GM19043 (cell line): ENCODE data around the gene CAMK1D.
"Not testable (repeated sequence)": the region's sequence is repeated elsewhere in the genome, so short reads cannot be mapped to it uniquely, and the experiment has no call there.

Experiments used
- ATAC-seq: cut with Tn5 transposase; IDR thresholded peaks from one replicate; pipeline ENCODE4 v1.9.1; 2021; ENCODE audit warnings: low read depth; ENCODE audit not compliant: unreplicated experiment

The CAMK1D gene

DNA sequence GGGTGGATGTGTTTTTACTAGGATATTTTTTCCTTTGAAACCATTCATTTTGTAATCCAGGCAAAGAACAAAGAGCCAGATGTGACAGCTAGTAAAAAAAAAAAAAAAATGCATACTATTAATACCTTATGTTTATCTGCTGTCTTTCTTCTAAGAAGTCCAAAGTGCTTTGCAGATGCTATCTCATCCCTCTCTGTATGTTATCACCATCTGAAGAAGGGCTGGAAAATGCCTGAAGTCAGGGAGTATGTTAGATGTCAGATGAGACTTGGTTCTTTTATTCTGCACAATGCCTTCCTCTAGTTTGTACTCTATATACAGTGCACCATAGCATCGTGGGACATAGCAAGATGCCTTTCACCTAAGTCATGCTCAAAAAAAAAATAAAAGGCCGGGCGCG is 10.4 kb upstream of the CAMK1D start:
- no peak for ATAC-seq

DNA sequence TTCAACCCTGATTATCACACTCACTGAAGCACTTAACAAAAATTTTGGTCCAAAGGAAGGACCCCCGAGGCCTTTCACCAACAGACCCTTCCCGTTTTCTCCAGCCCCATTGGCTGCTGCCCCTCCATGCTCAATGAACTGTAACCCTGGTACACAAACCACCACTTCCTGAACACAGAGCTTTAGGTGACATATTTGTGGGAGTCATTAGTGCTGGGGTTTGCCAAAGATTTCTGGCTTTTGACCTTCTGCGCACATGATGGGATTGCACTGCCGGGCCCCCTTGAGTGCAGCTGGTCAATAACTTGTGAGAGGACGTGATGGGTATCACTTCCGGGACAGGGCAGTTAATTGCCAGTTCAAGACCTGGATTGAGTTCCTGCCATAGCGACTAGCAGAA is 9.0 kb upstream of the CAMK1D start:
- ATAC-seq = no peak

DNA sequence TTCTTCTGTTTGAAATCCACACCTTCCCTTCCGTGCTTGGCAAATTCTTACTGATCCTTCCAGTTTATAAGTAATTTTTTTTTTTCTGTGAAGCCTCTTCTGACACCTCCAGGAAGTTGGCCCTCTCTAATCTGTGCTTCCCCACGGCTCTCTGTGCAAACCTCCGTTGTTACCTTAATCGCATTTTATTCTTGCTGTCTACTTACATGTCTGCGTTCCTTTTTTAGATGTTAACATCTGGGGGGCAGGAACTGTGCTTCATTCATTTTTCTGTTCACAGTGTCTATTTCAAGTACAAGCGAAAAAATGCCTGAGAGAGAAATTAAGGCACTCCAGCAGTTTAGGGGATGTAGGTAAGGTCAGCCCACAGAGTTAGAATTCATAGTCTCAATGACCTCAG is 8.4 kb upstream of the CAMK1D start:
- ATAC-seq = no peak

DNA sequence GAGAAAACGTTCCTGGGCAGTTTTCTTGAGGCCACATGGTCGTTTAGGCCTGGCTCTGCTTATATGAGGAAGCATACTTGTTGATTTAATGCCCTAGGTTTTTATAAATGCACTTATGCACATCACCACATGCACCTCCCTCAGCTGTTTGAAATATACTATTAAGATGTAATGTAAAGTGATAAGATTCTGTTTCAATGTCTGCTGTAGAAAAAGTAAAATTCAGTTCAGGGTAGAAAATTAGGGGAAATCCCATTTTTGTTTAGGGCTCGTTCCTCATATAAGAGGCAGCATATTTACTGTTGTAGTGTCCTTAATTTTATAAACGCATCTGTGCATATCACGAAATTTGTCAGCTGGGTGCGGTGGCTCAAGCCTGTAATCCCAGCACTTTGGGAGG is 7.8 kb upstream of the CAMK1D start:
- ATAC-seq = no peak

- no peak for ATAC-seq
Measured at GRCh38 chr10:12344375-12345110, 4.8 kb upstream of the CAMK1D start.

DNA sequence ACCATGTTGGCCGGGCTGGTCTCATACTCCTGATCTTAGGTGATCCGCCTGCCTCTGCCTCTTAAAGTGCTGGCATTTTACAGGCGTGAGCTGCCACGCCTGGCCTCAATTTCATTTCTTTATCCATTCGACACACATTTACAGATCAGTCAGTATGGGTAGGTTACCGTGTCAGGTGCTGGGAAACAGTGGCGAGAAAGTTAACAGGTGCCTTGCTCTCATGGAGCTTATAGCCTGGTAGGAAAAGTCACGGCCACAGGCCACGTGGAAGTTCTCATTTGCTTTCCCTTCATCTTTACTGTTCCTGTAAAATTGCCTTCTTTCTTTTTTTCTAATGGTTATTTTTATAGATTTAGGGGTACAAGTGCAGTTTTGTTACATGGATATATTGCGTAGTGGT is 2.6 kb upstream of the CAMK1D start:
- ATAC-seq = no peak

DNA sequence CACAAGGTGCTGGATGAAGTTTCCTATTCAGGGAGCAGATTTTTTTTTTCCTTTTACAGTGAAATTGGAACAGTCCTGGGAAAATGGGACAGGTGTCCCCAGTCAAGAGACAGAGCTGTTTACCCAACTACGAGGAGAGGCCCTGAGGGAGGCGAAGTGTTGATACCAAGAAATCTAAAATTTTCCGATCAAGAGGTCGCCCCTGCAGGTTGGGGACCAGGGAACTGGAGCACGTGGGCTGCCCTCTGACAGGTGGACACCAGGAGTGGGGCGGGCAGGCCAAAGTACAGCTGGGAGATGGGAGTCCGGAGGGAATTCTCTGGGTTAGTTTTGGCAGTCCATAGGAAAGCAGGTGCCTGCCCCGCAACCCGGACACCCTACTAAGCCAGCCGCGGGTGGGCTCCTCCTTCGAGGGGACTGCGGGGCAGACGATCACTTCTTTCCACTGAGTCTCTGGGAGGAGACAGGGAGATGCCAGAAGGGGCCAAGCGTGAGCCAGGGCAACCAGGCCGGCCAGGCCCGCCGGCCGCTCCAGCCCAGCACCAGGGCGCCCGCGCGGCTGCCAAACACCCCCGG is 965 bp upstream of the CAMK1D start:
- no peak for ATAC-seq

DNA sequence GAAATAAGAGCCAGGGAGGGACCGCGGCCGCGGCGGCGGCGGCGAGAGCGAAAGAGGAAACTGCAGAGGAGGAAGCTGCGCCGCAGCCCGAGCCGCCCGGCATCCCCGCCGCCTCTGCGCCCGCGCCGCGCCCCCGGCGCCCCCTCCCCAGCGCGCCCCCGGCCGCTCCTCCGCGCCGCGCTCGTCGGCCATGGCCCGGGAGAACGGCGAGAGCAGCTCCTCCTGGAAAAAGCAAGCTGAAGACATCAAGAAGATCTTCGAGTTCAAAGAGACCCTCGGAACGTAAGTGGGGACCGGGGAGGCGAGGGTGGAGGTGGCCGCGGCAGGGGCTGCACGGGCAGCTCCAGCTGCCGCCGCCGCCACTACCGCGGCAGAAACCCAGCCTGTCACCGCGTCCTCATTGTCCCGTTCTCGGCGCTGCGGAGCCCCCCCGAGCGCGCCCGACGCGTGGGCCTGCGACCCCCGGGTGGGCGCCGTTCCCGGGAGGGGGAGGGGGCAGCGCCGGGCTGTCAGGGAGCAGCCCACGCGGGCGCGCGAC is 351 bp downstream of the CAMK1D start:
- ATAC-seq = peak; percentile 37

DNA sequence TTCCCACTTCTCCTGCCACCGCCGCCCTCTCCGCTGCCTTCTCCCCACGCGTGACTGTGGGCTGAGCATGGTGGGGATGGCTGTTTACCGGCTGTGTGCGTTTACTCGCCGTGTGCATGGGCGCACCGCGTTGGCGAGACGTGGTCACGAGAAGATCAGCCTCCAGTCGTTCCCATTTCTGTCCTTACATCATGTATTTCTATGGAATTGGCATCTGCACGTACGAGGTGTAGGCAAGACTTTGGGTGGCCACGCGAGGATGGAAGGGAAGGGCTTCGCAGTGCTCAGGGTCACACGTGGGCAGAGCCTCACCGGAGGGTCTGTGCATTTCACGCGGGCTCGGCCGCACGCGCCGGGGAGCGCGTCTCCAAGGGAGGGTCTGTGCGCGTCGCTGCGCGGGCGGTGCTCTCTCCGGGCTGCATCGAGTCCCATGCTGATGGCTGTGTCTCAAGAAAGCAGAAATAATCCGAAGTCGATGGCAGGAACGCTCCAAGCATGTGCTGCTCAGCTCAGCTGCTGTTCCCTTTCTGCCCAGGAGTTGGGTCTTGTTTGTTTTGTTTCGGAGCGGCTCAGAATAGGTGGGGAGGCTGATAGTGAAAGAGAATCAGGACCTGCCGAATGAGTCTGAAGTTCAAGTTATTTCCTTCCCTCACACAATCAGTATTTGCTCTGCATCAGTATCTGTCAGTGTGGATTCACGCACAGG is 973 bp downstream of the CAMK1D start:
- ATAC-seq = peak; percentile 40

- ATAC-seq = no peak
Measured at GRCh38 chr10:12350925-12351324, 1.6 kb downstream of the CAMK1D start.

GRCh38 chr10:12351447-12351846 is 2.1 kb downstream of the CAMK1D start:
- no peak for ATAC-seq

DNA sequence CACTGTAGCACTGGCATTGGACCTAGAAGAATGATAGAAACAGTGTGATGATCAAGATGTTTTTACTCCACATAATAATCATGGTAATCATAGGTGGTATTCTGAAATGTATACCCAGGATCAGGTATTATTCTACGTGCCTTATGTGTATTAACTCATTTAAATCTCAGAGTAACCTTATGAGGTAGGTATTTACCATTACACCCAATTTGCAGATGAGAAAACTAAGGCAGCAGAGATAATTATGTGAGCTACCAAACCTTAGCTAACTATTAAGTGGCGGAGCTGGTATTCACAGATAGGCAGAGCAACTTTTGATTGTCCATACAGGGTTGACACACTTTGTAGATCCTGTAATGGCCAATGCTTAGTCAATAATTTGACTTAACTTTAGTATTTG is 2.5 kb downstream of the CAMK1D start:
- ATAC-seq = no peak

- no peak for ATAC-seq
Measured at GRCh38 chr10:12353399-12354242, 4.3 kb downstream of the CAMK1D start.

- ATAC-seq = not testable (repeated sequence)
Measured at GRCh38 chr10:12354696-12355095, 5.3 kb downstream of the CAMK1D start.

- no peak for ATAC-seq
Measured at GRCh38 chr10:12355384-12355783, 6.0 kb downstream of the CAMK1D start.

DNA sequence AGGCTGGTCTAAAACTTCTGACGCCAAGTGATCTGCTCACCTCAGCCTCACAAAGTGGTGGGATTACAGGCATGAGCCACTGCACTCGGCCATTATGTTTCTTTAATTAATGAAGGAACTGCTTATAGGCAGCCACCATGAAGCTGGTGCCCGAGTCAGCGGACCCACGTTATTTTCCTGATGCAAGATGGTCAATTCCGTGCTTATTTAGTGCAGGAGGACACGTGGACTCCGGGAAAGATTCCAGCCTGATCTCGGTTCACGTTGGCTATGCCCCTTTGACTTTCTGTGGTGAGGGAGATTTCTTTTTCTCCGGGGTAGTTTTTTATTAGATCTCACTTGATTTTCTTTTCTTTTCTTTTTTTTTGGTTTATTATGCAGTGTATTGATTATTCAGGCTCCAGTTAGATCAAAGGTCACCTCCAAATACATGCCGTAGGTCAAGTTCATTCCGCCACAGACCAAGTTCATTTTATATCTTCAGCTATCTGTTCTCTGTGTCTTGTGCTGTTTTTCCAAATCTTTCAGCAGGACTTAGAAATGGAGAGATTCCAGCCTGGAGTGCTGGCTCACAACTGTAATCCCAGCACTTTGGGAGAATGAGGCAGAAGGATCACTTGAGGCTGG is 8.3 kb downstream of the CAMK1D start:
- no peak for ATAC-seq

GRCh38 chr10:12358863-12359564 is 9.7 kb downstream of the CAMK1D start:
- no peak for ATAC-seq

DNA sequence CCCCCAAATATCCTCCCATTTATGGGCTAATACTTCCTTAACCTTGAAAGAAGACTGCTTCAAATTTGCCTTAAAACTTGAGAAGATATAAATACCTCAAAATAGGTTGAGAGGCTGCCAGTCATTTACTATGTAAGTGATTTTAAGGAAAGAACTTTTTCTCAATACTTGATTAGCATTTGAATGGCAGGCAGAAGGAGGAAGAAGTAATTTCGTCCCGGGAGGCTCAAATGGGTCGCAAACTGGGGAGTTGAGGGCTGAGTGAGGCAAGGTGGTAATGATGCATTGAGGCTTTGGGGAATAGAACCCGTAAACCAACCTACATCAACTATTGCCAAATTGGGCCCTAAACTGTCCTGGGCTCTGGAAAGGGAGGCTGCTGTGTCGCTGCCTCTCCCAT is 11.1 kb downstream of the CAMK1D start:
- ATAC-seq = no peak

DNA sequence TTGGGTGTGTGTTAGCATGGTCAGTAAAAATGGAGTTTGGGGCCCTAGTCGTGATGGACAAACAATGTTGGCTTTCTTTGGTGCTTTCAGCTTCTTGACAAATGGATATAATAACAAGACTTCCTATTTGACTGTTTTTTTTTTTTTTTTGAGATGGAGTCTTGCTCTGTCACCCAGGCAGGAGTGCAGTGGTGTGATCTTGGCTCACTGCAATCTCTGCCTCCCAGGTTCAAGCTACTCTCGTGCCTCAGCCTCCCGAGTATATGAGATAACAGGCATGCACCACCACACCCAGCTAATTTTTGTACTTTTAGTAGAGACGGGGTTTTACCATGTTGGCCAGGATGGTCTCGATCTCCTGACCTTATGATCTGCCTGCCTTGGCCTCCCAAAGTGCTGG is 11.8 kb downstream of the CAMK1D start:
- not testable (repeated sequence) for ATAC-seq

DNA sequence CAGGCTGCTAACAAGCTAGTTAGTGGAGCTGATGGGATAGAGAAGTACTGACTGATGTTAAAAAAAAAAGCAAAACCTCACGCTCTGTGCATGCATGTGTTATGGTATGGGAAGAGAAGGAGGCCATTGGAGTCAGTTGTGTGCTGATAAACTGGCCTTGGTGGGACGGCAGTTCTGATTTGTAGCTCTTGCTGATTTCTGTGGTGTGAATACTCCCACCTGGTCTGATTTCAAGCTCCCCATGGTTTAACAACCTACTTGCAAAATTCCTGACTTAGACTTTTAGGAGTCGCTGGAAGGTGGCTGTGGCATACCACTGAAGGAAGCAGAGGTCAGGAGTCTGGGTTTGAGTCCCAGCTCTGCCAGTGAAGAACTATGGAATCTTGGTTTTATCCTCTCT is 15.2 kb downstream of the CAMK1D start:
- ATAC-seq = no peak
